SK-N-SH treated with all-trans-retinoic acid at 6 μM for 48 hours (cell line): Measurements from ENCODE around the gene TNFRSF13B.

ENCODE experiments used
- ATAC-seq: fragments of 200-7000 bp; cut with Tn5 transposase; 3 replicates; pipeline ENCODE4 v1.9.1; 2020; ENCODE audit warnings: mild to moderate bottlenecking, moderate library complexity
- ARNTL ChIP-seq: fragments of 450-650 bp; formaldehyde crosslinking; IDR thresholded peaks from 2 replicates; pipeline ENCODE4 v1.5.0; 2020; ENCODE audit warnings: low read depth, mild to moderate bottlenecking, moderate library complexity, borderline replicate concordance
- BACH2 ChIP-seq: fragments of 250-450 bp; sonication (Bioruptor Pico); IDR thresholded peaks from 2 replicates; pipeline ENCODE4 v1.9.0; 2021; ENCODE audit warnings: mild to moderate bottlenecking, borderline replicate concordance
- CREB5 ChIP-seq: fragments of 250-450 bp; sonication (Bioruptor Pico); IDR thresholded peaks from 2 replicates; pipeline ENCODE4 v1.5.1; 2020; ENCODE audit warnings: low read depth, mild to moderate bottlenecking, moderate library complexity
- CSDC2 ChIP-seq: fragments of 250-450 bp; sonication (Bioruptor Pico); IDR thresholded peaks from 2 replicates; pipeline ENCODE4 v1.5.0; 2020; ENCODE audit warnings: mild to moderate bottlenecking, moderate library complexity
- ESRRG ChIP-seq: fragments of 250-450 bp; sonication (Bioruptor Pico); IDR thresholded peaks from 2 replicates; pipeline ENCODE4 v1.6.1; 2021; ENCODE audit warnings: mild to moderate bottlenecking
- OSR1 ChIP-seq: fragments of 250-450 bp; sonication (Bioruptor Pico); IDR thresholded peaks from 2 replicates; pipeline ENCODE4 v1.8.0; 2022; ENCODE audit warnings: moderate library complexity, mild to moderate bottlenecking, inconsistent platforms
- PATZ1 ChIP-seq: fragments of 250-450 bp; sonication (Bioruptor Pico); IDR thresholded peaks from 2 replicates; pipeline ENCODE4 v1.8.0; 2020; ENCODE audit warnings: mild to moderate bottlenecking, moderate library complexity, borderline replicate concordance
- POU6F1 ChIP-seq: fragments of 250-450 bp; sonication (Bioruptor Pico); IDR thresholded peaks from 2 replicates; pipeline ENCODE4 v1.8.0; 2021; ENCODE audit warnings: low read depth, mild to moderate bottlenecking, moderate library complexity, borderline replicate concordance
- PPARA ChIP-seq: fragments of 250-450 bp; sonication (Bioruptor Pico); IDR thresholded peaks from 2 replicates; pipeline ENCODE4 v1.5.0; 2020; ENCODE audit warnings: mild to moderate bottlenecking, borderline replicate concordance
- RARB ChIP-seq: fragments of 250-450 bp; sonication (Bioruptor Pico); IDR thresholded peaks from 2 replicates; pipeline ENCODE4 v1.8.0; 2021; ENCODE audit warnings: mild to moderate bottlenecking, moderate library complexity
- TCF4 ChIP-seq: fragments of 250-450 bp; sonication (Bioruptor Pico); IDR thresholded peaks from 2 replicates; pipeline ENCODE4 v1.8.0; 2021; ENCODE audit warnings: mild to moderate bottlenecking, moderate library complexity, borderline replicate concordance
- TOX ChIP-seq: fragments of 250-450 bp; sonication (Bioruptor Pico); IDR thresholded peaks from 2 replicates; pipeline ENCODE4 v1.8.0; 2021; ENCODE audit warnings: mild to moderate bottlenecking, moderate library complexity, borderline replicate concordance
- TSHZ2 ChIP-seq: fragments of 250-450 bp; sonication (Bioruptor Pico); IDR thresholded peaks from 2 replicates; pipeline ENCODE4 v1.5.0; 2020; ENCODE audit warnings: mild to moderate bottlenecking, moderate library complexity
- ZC3H10 ChIP-seq: fragments of 250-450 bp; sonication (Bioruptor Pico); IDR thresholded peaks from 2 replicates; pipeline ENCODE4 v1.5.1; 2021; ENCODE audit warnings: mild to moderate bottlenecking, moderate library complexity
- ZNF565 ChIP-seq: fragments of 450-650 bp; formaldehyde crosslinking; conservative IDR thresholded peaks from 2 replicates; pipeline ENCODE4 v1.5.0; 2020; ENCODE audit warnings: low read depth, mild to moderate bottlenecking, moderate library complexity
- ZNF70 ChIP-seq: fragments of 450-650 bp; formaldehyde crosslinking; IDR thresholded peaks from 2 replicates; pipeline ENCODE4 v1.5.0; 2020; ENCODE audit warnings: mild to moderate bottlenecking, moderate library complexity
- ZNF8 ChIP-seq: fragments of 450-650 bp; formaldehyde crosslinking; IDR thresholded peaks from 2 replicates; pipeline ENCODE4 v1.5.0; 2020; ENCODE audit warnings: mild to moderate bottlenecking, moderate library complexity

TNFRSF13B gene

GRCh38 chr17:16941072-16942036 is 30.6 kb downstream of the TNFRSF13B start:
- TF ChIP-seq BACH2 (CRISPR knock-in tag) (no peak), ZNF8 (CRISPR knock-in tag) (no peak), TSHZ2 (no peak), ZC3H10 (CRISPR knock-in tag) (no peak), CREB5 (no peak), TCF4 (CRISPR knock-in tag) (no peak), ZNF70 (CRISPR knock-in tag) (no peak), RARB (no peak), ARNTL (CRISPR knock-in tag) (no peak), ESRRG (CRISPR knock-in tag) (no peak), PPARA (CRISPR knock-in tag) (no peak), OSR1 (no peak), CSDC2 (CRISPR knock-in tag) (no peak), TOX (CRISPR knock-in tag) (no peak), ZNF565 (CRISPR knock-in tag) (no peak), PATZ1 (CRISPR knock-in tag) (no peak)
- ATAC-seq = no peak

- TF ChIP-seq ARNTL (CRISPR knock-in tag) (no peak), CREB5 (no peak), ZNF70 (CRISPR knock-in tag) (no peak), POU6F1 (no peak), PATZ1 (CRISPR knock-in tag) (no peak), RARB (no peak)
- ATAC-seq = no peak
These were observed 31.6 kb downstream of the TNFRSF13B start for GRCh38 chr17:16940116-16940881.
